GM19328 (cell line): ENCODE data around the gene ADK.
A peak's percentile ranks its signal among the peaks of the same experiment; 100 is the strongest.
"Not testable (repeated sequence)": the region's sequence is repeated elsewhere in the genome, so short reads cannot be mapped to it uniquely, and the experiment has no call there.

Experiments used
- ATAC-seq: cut with Tn5 transposase; IDR thresholded peaks from one replicate; pipeline ENCODE4 v1.9.1; 2021; ENCODE audit warnings: mild to moderate bottlenecking, moderate library complexity; ENCODE audit not compliant: unreplicated experiment

ADK gene

GRCh38 chr10:74178042-74178791 lies 27.2 kb downstream of the ADK start:
- no peak for ATAC-seq

GRCh38 chr10:74179111-74179710 lies 28.2 kb downstream of the ADK start:
- ATAC-seq = no peak

- ATAC-seq = no peak
Observed at GRCh38 chr10:74186678-74187077, 35.7 kb downstream of the ADK start.

- ATAC-seq = no peak
Observed at GRCh38 chr10:74187237-74187636, 36.2 kb downstream of the ADK start.

- ATAC-seq = not testable (repeated sequence)
Observed at GRCh38 chr10:74188617-74189016, 37.6 kb downstream of the ADK start.

GRCh38 chr10:74189999-74190421 lies 39.0 kb downstream of the ADK start:
- peak; percentile 64 for ATAC-seq

GRCh38 chr10:74190494-74190893 lies 39.5 kb downstream of the ADK start:
- no peak for ATAC-seq

- no peak for ATAC-seq
Observed at GRCh38 chr10:74194545-74194944, 43.5 kb downstream of the ADK start.

GRCh38 chr10:74194999-74195398 lies 44.0 kb downstream of the ADK start:
- no peak for ATAC-seq

GRCh38 chr10:74199315-74199714 lies 48.3 kb downstream of the ADK start:
- ATAC-seq = no peak

- no peak for ATAC-seq
Observed at GRCh38 chr10:74202356-74202755, 51.3 kb downstream of the ADK start.

- ATAC-seq = no peak
Observed at GRCh38 chr10:74206746-74207145, 55.7 kb downstream of the ADK start.

- no peak for ATAC-seq
Observed at GRCh38 chr10:74207691-74208480, 56.9 kb downstream of the ADK start.

- ATAC-seq = no peak
Observed at GRCh38 chr10:74208997-74209396, 58.0 kb downstream of the ADK start.

- ATAC-seq = no peak
Observed at GRCh38 chr10:74213019-74213418, 62.0 kb downstream of the ADK start.

GRCh38 chr10:74213571-74214162 lies 62.6 kb downstream of the ADK start:
- ATAC-seq = no peak

GRCh38 chr10:74217110-74217509 lies 66.1 kb downstream of the ADK start:
- not testable (repeated sequence) for ATAC-seq

- ATAC-seq = not testable (repeated sequence)
Observed at GRCh38 chr10:74222467-74222866, 71.4 kb downstream of the ADK start.

- ATAC-seq = no peak
Observed at GRCh38 chr10:74223755-74224529, 72.9 kb downstream of the ADK start.

GRCh38 chr10:74227697-74228424 lies 76.8 kb downstream of the ADK start:
- ATAC-seq = no peak
